Right renal pelvis (tissue), 4 donors: ENCODE measurements around the gene SMAD9. TPM values are rescaled to one million over a fixed set of nuclear protein-coding genes. Genes with fewer than 3 reads are reported as not detected.

ENCODE experiments used
- DNase-seq, 4 donors: peaks; one replicate each; pipeline ENCODE4 v3.0.0-alpha.2; 2013; ENCODE audit warnings: low read depth in 4 of 4, low spot score in 3 of 4, missing footprints in 1 of 4
- polyA plus RNA-seq, 4 donors: library from polyadenylated mRNA; unstranded; fragments of 120-200 nt; gene quantifications; one replicate each; pipeline ENCODE4 v1.2.1, GENCODE V29; 2013; ENCODE audit not compliant: insufficient read length in 4 of 4

Gene SMAD9
- 10 to 100 TPM; 27.2 to 33.8 (median 31.3) TPM for polyA plus RNA-seq

DNA sequence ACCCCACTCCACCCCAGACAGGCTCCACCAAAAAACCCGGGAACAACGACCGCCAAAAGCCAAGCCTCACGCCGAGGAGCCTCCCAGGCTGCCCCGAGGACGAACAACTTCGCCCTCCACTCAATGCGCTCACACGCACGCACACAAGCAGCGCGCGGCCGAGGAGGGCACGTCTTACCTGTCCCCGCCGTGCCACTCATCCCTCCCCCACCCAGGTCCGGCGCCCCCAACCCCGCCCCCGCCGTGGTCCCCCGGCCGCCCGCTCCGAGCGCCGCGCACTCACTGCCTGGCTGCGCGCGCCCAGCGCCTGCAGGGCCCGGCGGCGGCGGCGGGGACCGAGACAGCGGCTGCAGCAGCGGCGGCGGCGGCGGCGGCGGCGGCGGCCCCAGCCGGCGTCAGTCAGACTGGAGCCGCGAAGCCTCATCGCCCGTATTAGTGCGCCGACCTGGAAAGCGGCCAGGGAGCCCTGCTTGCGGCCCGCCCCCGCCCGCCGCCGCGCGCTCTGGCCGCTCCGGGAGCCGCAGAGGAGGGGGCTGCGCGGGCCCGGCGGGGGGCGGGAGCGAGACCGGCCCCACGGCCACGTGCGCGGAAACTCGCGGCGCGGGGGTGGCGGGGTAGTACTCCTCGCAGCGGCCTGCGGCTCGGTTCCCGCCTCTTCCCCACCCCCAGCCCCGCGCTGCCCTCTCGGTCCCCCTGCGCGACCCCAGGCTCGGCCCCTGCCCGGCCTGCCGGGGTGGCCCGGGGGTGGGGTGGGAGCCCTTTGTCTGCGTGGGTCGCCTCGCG is at the start of gene SMAD9:
Gene SMAD9, minus strand, starts transcription at position 406 of the 783 bp plus-strand sequence. CDS start 40,549 bp downstream, outside the sequence.
- DNase-seq = peak in 2 of 4 donors; percentile 39 to 40

DNA sequence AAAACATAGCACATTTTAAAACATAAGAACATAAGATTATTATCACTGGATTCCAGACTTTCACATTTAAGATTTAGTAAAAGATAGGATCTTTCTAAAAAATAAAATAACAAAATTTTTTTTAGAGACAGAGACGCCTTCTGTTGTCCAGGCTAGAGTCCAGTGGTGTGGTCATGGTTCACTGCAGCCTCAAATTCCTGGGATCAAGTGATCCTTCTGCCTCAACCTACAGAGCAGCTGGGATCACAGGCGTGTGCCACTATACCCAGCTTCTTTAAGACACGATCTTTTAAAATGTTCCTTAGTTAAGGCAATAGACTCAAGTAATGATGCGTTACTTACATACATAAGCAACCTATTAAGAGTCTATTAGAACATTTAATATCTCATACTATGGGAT is 46.4 kb upstream of the SMAD9 start:
- no peak for DNase-seq

DNA sequence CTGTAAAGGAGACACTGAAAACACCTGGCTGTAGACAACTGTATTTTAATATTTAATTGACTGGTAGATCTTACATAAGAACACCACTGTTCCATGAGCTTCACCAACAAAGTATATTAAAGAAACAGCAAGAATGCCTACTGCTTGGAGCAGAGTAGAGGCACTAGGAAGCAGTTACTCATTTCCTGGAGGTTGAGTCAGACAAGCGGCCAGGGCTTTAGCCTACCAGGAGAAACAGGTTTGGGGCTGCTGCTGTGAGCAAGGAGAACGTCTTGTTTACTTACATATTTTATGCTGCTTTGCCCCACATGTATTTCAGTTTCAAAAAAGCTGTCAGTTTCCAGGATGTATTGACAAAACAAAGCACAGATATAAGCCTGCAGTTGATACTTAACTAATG is 45.7 kb upstream of the SMAD9 start:
- no peak for DNase-seq

DNA sequence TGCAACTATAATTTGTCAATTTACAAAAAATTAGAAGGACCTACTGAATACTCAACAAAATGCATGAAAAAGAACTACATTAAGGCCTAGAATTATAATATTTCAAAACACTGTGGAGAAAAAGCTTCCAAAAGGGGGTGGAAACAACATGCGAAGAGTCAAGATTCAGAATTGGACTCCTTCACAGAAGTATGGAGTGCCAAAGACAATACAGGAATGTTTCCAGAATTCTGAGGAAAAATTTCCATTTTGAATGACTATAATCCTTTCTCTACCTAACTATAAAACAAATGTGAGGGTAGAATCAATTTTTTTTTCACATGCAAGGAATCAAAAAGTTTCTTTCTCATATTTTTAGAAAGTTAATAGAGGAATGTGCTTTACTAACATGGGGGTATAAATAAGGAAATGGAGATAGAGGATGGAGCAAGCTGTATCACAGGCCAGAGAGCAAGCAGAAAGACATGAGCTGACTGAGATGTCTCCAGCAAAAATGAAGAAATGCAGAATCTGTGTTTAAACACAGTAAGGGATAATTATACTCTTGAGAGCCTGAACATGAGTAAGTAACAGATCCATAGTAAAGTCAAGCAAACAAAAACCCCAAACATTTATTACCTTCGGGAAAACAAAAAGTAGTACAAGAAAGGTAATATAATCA is 39.5 kb upstream of the SMAD9 start:
- DNase-seq = no peak

DNA sequence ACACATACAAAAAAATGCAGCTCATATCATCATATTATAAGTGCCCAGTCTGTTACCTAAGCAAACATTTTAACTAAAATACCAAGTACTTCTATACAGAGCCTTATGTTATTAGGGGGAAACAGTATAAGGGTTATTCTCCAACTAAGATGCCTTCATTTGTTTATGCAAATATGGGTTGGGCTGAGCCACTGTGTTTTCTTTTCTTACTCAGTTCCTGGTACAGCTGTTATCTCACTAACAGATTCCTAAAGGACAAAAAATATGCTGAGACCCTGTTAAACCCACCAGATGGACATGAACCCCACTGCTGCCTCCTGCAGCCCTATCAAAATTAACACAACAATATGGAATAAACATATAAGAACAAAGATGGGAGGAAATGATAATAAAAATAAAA is 34.5 kb upstream of the SMAD9 start:
- no peak for DNase-seq

DNA sequence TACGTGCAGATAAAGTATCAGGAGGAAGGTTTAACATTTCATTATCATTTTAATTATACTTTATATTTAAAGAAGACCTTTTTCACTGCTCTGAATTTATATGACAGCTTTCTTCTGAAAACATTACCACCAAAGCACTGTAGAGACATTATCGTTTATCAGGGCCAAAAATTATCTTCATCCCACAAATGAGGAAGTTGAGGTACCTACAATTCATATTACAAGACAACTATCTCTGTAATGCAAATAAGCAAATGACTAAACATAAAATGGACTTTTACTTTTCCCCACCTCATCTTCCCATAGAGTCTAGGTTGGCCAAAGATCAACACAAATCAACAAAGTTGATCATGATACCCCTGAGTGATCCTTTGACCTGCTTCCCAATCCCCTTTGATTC is 30.9 kb upstream of the SMAD9 start:
- DNase-seq = no peak

DNA sequence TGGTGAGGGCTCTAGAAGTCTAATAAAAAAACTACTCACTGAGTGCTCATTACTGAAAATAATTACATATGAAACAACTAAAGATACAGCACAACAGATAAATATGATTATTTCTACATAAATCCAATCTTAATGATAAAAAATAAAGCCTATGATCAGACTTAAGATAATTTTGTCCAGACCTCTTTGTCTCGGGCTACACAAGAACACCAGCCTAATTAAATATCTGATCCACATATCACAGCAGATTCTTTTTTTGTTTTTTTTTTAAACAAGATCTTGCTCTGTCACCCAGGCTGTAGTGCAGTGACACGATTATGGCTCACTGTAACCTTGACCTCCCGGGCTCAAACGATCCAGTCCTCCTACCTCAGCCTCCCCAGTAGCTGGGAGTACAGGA is 30.3 kb upstream of the SMAD9 start:
- DNase-seq = no peak

DNA sequence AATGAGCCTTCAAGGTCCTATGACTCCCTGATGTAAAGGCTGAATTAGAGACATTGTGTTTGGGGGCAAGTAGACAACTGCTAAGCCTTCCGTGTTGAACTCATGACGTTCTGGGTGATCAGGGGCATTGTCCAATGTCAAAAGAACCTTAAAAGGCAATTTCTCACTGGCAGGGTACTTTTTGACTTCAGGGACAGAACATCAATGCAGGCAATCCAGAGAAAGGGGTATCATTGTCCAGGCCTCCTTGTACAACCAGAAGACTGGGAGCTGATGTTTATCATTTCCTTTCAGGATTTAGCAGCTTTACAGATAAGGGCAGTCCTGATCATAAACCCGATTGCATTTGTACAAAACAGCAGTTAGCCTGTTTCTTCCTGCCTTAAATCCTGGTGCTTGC is 25.0 kb upstream of the SMAD9 start:
- DNase-seq = no peak

DNA sequence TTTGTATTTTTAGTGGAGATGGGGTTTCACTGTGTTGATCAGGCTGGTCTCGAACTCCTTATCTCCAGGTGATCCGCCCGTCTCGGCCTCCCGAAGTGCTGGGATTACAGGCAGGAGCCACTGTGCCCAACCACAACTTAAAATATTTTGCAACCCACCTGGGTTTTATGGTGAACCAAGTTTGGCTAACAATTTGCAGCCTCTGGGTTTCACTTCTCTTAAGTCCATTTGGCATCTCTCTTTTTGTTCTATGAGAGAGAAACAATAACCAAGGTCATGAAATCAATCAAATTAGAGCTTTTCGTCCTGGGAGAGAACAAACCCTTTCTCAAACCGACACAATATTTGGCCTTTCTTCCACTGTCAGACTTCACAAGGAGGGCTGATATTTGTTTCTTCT is 5.6 kb upstream of the SMAD9 start:
- no peak for DNase-seq

DNA sequence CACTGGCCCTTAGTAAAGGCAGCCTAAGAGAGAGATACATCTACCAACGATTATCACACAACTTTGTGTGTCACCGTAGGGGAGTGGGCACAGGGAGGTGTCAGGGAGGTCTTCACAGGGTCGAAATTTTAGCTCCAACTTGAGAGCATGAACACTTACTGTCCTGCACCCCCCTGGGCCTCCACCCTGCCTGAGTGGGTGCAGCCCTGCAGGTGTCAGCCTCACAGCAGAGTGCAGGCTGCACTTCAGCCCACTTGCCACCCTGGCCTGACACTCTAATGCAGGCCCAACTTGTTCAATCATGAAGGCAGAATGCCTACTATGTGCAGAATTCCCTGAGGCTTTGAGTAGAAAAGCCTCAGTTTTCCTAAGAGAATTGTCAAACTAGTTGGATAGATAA is 4.0 kb upstream of the SMAD9 start:
- no peak for DNase-seq

DNA sequence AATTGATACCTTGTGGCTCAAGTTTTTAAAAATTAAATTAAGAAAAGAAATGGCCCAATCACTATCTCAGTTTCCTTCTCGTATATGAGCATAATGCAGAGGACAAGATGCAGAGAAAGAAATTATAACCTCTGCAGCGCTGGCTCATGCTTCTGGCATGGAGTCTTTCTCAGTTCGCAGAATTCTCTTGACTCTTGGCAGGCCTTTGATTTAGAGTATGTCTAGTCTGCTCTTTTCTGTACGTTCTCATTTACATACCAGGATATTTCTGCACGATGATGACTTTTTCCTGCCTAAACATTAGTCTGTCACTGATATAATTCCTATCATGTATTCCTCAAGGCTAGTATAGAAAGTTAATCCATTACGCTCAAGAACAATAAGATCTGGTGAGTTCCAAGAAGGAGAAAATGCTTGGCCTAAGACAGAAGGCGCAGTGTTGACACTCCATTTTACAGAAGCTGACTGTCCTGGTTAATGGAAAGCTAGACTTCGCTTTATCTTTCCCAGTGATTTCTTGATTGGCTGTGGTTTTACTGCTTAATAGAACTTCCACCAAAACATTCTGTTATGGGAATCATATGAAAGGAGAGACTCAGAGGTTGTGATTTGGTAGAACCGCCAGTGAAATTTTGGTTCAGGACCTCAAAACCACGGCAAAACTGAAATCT is 1.7 kb upstream of the SMAD9 start:
- DNase-seq = no peak

DNA sequence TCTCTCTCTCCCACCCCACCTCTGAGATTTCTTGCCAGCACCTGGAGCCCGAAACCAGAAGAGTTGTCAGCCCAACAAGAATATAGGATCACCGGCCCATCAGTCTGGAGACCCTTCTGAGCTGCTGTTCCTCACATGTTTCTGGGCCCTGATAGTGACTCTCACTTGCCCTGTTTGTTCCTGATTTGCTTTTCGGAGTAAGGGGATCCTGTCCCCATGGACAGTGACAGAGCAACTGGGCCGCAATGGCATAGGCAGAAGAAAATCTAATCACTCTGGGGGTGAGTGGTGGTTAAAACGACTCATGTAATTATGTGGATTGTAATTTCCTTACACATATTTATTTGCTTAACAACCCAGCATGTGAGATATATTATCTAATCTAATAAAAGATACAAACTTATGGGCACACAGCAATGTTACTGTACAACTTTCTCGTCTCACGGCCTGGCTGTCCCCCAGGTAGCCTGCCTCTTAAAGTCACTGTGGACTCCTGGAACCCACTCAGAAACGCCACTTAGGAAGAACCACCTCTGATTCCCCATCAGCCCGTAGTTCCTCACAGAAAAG is 663 bp upstream of the SMAD9 start:
- DNase-seq = peak in 1 of 4 donors; percentile 23

DNA sequence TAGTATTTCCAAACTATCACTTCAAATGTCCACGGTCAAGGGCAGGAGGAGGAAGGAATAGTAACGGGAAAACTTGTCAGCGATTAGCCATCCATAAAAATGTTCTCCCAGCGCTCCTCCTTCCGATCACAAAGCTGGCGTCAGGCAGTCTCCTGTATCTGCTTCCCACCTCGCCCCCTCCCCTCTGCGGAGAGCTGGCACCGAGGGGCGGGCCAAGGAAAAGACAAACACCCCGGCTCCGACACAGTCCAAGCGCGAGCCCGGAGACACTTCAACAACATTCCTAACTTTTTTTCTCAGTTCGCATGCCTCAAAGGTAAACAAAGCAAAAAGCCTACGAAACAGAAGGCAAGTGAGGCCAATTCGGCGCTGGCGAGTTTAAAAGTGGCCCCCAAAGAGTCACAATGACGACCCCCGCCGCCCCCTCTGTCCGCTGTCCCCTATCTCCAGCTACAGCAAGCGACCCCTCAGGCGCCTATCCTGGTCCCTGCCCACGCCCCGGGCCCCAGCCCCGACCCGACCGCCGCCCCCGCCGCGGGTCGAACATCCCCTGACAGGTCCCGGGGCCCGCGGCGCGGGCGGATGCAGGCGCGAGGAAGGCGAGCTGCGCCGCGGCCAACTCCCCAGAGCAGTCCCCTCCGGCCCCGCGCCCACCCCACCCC is 736 bp downstream of the SMAD9 start:
- peak in 3 of 4 donors; percentile 44 to 60 (median 56) for DNase-seq

DNA sequence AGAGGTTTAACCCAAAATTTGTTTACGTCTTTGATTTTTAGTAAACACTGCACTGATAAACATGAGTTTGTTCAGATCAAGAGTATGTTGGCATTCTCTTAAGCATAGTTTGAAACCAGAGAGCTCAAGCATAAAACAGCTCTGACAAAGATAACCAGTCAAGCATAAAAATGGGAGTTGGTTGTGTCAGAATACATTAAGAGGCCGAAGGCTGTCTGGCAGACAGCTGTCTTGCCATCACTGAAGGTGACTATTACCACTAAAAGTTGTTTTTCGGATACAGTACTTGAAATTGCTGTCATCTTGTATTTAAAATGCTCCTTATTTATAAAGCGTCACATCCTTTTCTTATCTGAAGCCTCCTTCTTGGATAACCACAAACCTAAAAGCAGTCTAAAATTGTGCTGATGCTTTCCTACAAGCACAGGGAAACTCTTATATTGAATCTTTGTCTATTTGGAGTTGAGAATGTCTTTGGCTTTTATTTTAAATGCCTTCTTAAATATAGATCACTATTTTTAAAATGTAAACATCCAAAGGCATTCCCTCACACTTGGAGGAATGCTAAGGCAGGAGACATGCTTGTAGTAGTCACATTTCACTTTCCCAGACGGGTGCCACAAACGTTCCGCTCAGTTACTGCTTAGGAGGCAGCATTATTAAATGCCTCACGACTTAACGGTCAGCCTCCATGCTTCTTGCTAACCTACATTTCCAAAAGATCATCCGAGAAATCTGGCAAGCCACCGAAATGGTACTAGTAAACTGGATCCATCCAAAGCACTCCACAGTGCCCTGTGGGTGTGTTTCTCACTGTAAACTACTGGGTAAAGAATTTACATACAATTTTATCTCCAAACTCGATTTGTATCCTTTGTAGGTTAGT is 1.5 kb downstream of the SMAD9 start:
- DNase-seq = peak in 1 of 4 donors; percentile 10

DNA sequence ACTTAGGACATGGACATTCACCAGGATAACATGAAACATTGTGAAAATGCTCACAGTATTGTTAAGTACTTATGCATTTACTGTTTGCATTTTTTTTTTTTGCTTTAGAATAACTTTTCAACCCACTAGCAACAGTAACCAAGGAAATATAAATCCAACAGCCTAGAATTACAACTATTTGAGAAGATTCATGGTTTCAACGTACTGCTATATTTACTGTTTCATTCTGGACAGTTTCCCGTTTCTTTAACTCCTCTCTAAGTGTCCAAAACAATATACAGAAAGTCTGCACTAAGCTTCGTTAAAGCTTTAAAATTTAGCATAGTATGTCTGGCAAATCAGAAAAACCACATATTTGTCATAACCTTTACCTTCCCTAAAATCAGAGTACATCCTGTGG is 2.7 kb downstream of the SMAD9 start:
- DNase-seq = peak in 2 of 4 donors; percentile 29 to 40

DNA sequence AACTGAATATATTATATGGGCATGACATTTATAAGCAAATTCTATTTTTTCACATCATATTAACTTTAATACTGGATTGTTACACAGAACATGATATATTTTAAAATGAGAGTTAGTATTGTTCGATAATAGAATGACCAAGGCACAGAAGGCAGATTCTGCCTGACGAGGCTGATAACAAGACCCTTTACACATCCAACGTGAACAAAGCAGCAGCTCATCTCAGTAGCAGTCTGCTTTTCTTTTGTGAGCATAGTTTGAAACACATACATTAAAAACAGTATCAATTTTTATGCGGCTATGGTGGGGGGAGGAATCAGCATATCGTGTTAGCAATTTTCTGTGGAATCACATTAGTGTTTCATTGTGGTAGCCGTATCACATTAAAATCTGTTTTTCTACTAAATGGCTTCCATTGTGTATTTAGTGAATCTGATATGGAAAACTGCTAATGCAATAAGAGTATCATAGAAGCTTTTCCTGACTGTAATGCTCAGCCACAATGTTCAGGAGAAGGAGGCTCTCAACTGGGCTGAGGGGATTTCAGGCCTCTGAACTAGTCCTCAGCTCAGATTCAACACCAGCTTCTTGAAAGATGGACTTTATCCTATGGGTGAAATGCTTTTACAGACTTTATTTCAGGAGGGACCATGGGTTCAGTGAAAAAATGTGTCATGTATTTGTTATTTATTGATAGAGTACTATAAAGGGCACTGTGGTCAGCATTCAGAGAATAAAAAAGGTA is 4.0 kb downstream of the SMAD9 start:
- no peak for DNase-seq

DNA sequence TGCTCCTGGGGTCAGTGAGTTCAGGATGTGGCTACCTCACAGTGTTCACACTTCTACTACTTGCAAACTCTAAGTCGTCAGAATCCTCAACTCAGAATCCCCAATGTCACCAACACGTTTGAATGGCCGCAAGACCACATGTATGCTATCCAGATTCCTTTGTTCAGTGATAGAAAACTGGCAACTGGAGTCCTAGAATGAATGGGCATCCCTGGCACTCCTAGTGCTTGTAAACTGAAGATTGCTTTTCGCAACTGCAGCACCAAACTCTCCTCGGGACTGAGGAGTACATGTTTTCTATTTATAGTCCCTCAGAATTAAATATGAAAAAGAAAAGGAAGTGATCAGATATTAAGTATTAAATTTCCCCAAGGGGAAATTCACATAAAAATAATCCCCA is 4.9 kb downstream of the SMAD9 start:
- no peak for DNase-seq

DNA sequence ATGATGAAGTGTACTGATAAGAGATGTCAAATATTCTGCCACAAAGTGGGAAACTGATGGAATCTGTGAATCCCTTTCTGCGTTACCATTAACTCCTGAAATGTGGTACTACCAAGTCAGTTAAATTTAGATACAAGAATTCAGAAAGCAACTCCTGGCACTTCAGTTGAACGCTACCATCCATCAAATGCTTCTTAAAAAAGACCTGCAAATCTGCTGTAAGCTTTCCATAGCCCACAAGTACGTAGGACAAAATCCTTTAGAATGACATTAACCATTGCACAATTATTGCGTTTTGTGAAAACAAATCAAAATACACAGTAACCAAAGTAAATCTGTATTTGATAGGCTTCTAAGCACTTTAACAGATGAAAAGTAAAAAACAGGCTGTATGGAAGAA is 5.4 kb downstream of the SMAD9 start:
- no peak for DNase-seq

DNA sequence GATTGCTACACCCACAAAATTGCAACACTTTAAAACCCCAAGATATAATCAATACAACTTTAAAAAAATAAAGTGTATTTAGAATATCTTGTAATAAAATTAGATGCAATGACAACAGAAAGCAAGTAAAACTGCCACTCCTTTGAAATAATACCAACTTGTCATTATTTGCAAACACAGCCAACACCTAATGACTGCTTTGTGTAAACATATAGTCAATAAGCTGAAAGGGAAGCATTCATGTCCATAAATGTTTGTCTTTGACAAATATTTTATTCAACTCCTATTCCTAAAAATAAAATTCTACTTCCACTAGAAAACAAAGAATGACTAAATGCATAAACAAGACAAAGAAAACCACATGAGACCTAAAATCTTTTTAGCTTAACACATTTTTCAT is 6.6 kb downstream of the SMAD9 start:
- DNase-seq = no peak
